ENCODE data around the gene TMEM115.

TMEM115 gene

DNA sequence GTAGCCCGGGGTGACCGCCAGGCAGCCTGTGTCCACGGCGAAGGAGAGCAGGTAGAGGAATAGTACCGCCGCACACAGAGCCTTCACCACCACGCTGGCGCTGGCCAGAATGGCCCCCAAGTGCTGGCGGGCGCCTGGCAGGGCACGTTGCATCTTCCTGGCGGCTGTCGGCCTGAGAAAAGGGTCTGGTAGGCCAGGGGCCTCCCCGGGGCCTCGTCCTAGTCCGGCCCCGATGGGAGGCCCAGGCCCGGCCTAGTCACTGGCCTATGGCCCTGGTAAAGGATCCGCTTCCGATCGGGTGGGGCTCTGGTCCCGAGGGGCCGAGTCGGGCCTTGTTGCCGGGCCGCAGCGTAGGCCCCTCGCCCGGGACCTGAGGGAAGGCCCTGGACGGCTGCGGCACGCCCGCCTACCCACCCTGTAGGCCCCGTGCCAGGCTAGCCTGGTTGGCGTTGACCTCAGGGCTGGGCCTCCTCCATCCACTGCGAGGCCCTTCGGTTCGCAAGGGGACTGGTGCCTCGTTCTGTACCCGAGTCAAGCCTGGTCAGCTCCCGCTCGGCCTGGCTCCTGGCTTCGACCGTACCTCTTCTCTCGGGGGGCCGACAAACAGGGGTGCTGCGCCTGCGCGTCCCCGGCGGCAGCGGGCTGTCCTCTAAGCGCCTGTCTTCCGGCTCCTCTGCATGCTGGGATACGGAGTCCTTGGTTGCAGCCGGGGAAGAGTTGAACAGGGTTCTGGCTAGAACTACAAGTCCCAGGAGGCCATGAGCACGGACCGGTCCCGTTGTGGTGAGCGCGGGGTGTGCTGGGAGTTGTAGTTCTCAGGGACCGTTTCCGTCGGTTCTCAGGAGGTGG lies at the start of gene TMEM115:
TSS of gene TMEM115 (minus strand) at position 611 of the 849 bp plus-strand sequence. CDS start at position 153, 458 bp downstream.
- DNase-seq = peak; percentile 98

- DNase-seq = no peak
Observed at GRCh38 chr3:50408443-50408944, 49.2 kb upstream of the TMEM115 start.

DNA sequence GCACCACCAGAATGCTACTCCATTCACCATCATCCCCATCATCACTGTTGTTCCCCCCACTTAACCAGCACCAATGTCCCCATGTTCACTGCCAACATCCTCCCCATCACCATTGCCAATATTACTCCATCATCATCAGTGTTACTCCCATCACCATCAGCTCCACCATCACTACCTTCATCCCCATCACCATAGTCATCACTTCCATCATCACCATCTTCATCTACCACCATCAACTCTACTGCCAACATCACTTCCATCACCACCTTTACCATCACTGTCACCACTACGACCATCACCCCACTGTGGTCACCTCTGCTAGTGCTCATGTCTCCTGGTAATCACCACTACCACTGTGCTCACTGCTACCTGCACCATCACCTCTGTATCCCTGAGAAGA lies 47.2 kb upstream of the TMEM115 start:
- no peak for DNase-seq

DNA sequence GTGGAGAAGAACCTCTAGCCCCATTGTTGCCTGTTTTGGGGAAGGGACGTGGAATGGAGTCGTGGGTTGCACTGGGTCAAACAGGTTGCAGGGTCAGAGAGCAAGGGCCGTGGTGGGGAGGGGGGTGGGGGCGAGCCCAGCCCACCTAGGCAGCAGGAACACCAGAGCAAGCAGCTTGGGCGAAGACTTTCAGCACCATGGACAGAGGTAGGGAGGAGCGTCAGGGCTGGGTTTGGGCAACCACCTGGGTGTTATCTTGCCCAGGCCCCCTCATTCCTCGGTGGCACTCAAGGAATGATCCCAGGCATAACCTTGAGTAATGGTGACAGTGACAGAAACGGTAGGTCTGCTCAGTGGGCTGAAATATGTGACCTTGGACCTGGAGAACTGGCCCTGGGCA lies 45.9 kb upstream of the TMEM115 start:
- DNase-seq = no peak

DNA sequence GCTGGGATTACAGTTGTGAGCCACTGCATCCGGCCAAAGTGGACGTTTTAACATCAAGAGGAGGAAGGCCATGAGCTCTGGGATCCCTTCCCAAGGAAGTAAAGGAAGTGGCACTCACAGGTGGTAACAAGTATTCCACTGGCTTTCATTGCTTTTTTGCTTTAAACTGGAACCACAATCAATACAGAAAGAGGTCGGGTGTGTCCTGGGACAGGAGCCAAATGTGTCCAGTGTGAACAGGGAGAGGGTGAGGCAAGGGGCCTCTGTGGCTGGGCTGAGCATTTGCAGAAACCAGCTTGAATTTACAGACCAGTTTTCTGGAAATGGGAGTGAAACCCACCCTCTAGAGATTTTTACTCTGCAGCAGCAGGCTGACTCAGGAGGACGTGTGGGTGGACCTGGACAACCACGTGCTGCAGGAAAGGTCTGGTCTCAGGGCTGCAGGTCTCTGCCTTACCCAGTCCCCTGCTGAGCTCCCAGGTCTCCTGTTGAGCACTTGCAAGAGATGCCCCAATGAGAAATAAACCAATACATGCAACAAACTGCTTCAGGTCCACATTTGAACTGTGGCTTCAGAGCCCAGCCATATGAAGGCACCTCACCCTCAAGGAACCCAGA lies 42.8 kb upstream of the TMEM115 start:
- no peak for DNase-seq

- no peak for DNase-seq
Observed at GRCh38 chr3:50396502-50396901, 37.2 kb upstream of the TMEM115 start.

DNA sequence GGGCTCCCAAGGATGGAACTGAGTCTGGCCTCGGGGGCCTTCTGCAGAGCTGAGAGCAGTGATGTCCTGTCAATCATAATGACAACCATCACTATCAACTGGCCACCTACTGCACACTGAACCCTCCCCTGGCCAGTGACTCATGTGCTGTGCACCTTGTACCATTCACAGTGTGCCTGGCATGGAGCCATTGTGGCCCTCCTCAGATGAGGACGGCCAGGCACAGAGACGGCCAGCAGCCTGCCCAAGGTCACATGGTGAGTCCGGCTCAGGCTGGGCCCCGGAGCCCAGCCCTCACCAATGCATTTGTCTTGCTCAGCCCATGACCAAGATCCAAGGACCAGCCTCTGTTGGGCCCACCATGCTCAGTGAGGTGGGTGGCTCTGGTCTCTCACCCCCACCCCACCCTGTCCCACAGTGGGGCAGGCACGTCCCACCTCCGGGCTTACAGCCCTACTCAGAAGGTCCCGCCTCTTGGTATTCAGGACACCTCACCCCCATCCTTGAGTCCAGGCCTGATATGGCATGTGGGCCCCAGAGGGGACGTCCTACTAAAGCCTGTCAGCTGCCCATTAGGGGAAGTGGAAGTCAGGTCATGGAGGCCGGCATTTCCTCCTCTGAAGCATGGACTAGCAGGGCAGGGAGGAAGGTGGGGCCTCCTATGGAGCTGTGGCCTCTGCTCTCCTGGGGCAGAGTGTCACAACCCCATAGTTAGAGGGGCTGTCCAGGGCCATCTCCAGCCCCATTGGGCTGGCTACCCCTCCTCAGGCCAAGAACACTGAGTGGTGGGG lies 35.9 kb upstream of the TMEM115 start:
- peak in 1 of 2 donors; percentile 49 for DNase-seq

- DNase-seq = no peak
Observed at GRCh38 chr3:50393061-50393460, 33.7 kb upstream of the TMEM115 start.

DNA sequence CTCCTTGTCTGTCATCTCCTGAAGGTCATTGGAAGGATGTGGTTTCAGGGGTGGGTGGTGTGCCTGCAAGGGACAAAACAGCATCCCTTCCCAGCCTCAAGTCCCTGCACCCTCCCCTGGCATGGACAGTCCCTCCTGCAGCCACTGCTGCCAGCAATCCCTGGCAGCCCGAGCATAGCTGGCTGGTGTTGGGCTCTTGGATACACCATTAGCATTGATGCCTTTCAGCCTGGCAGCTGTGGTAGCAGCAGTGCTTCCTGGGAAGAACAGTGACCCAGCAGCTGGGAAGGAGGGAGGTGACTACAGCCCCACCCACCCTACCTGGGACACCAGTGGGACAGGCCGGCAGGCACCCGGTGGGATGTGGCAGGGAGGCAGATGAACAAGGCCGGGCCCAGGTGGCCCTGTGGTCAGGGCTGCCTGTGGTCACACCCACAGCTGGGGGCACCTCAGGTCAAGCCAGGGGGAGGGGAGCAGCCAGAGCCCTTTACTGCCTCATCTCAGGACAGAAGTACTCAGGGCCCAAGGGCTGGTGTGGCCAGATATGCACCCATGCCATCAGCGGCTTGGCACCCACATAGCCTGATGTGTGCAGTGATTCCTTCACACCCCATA lies 32.9 kb upstream of the TMEM115 start:
- no peak for DNase-seq

DNA sequence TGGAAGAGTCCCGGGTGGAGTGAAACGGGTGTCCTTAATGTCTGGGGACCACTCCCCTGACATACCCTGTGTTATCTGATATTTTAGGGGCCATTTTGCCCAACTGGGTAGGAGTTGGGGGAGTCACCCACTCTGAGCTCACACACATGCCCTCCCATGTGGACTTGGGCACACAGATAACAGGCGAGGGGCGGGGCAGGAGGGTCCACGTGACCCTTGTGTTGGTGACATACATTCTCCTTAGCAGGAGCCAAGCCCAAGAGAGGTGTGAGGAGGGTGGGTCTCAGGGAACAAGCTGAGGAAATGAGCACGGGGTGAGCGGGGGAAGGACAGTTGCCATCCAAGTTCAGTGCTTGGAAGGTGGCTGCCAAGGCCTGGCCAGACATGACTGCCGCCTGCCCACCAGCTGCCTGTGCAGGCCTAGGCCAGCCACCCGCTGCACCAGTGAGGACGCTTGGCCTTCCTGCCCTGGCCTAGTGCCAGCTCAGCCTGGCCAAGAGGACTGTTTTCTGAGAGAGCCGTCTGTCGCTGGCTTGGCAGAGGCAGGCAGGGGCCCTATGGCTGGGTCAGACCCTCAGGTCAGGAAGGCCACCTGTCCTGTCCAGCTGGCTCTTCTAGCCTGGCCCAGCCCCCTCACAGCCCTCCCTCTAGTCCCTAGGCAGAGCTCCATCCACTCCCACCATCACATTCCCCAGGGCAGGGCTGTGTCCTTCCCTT lies 31.3 kb upstream of the TMEM115 start:
- DNase-seq = no peak

- DNase-seq = no peak
Observed at GRCh38 chr3:50389414-50389767, 30.1 kb upstream of the TMEM115 start.

DNA sequence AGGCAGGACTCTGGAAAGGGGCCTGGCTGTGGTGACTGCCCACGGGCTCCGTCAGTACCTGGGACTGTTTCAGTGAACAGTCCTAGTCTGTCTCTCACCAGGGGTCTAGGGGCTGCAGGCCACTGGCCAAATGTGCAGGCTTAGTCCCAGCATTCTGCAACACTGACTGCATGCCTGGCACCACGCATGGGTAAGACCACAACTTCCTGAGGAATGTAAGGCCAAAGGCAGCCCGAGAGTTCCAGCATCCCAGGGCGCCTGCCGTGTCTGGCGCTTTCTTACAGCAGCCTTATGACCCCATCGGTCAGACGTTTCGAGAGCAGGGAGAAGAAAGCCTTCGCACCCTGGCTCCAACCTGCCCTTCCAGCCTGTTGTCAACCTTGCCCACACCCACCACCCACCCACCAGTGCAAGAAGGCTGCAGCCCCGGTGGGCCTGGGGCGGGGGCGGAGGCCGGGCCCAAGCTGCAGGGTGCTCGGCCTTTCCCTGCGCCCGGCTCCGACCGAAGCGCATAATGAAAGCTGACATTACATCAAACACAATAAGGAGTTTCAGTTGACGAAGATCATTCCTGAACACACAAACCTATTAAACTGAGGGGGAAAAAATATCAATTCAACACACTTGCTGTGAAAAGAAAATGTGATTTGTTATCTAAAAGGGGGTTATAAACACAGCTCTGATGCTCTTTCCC lies 29.5 kb upstream of the TMEM115 start:
- DNase-seq = no peak

DNA sequence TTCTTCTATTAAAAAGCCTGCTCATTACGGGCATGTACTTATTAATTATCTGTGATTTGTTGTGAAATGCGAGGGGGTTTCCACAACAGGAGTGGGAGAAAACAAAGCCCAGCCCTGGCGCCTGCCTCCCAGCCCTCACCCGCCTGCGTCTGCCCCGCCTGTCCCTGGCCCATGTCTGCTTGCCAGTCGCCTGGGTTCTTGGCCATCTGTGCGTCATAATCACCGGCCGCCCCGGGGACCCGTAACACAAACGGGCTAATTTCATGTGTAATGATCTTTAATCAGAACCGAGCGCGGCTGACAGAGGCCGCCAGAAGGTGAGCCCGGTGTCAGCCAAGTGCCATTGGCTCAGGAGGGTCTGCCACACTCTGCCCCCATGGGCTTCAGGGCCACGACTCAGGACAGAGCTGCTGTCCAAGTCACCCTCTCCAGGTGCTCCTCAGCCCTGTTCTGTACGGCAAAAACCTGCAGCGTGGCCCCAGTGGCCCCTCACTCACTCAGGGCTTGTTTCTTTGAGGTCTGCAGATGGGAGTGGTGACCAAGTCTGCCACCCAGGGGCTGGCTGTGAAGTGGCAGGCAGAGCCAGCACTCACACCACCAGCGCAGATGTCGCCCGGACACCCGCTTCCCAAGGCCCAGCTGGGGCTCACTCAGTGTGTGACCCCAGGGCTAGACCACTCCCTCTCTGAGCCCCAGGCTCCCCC lies 28.8 kb upstream of the TMEM115 start:
- no peak for DNase-seq

DNA sequence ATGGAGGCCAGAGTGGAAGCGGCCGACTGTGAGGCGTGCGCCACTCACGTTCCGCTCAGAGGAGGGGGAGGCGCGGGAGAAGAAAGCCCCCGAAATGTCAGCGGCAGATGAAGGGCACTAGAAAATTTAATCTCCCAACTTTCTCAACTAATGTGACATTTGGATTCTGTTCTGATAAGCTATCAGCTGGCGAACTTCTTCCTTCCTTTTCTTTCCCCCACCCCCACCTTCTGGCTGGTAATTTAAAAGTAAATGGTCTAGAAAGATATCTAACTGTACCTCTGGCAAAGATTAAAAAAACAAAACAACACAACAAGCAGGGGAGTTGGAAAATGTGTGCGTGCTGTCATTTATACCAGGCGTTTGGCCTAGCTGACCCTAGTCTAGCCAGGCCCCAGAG lies 26.4 kb upstream of the TMEM115 start:
- DNase-seq = no peak

- DNase-seq = no peak
Observed at GRCh38 chr3:50383750-50384149, 24.4 kb upstream of the TMEM115 start.

DNA sequence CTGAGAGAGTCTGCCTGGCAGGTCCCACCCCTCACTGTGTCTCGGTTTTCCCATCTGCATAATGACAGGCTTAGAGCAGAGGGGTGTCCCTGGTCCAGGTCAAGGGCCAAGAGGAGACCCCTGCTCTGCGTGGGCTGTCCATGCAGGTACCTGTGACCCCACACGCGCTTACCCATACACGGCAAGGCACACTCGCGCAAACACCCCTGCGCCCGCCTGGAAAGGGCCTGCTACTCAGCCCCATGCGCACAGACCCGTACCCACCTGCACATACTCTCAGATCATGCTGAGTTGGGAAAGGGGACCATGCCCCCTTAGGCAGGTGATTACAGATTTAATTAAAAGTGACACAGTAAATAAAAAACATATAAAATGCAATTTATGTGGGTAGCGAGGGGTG lies 23.4 kb upstream of the TMEM115 start:
- DNase-seq = no peak

DNA sequence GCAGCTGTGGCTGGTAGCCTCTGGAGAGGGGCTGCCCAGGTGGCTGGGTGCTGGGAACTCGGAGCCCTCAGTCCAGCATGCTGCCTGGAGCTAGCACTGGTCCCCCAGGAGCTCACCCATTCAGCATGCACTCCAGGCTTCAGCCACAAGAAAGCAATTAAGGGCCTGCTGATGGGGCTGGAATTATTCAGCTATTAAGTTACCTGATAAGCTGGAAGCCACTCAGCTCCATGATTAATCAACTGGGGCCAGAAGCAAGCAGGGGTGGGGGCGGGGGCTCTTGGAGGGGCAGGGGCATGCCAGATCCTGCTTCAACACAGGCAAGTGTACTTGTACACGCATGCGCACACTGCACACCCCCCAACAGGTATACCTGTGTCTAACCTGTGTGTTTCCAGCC lies 22.1 kb upstream of the TMEM115 start:
- DNase-seq = no peak

GRCh38 chr3:50380405-50381085 lies 21.2 kb upstream of the TMEM115 start:
- DNase-seq = no peak

DNA sequence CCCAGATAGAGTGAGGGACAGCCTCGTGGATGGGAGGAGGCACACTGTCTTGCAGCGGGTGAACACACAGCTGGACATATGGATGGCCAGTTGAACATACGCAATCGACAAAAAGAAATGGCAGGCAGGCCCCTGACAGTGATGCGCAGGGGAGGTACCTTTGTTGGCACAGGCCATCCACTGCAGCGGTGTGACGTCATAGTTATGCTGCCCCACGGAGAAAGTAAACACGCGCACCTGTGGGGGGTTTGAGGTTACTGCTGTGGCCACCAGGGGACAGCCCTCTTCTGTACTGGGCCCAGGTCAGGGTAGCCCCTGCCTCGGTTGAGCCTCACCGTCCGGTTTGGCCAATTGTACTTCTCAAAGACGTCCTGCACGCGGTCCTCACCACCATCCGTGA lies 19.4 kb upstream of the TMEM115 start:
- no peak for DNase-seq

GRCh38 chr3:50378024-50378423 lies 18.7 kb upstream of the TMEM115 start:
- no peak for DNase-seq
